Coronary artery (tissue), 2 donors: ENCODE data around the gene TNNI3.
"Not testable (repeated sequence)": the region's sequence is repeated elsewhere in the genome, so short reads cannot be mapped to it uniquely, and the experiment has no call there.

Experiments used
- DNase-seq: peaks from one replicate; pipeline ENCODE4 v3.0.0-alpha.2; 2017; ENCODE audit warnings: low spot score
- H3K27ac ChIP-seq, 2 donors: fragments of 200-600 bp; sonication (generic); one replicate each; pipeline ENCODE4 v1.5.1; 2016 to 2019
- H3K4me3 ChIP-seq: fragments of 200-600 bp; sonication (generic); 2 replicates; pipeline ENCODE4 v1.5.1; 2016; ENCODE audit warnings: mild to moderate bottlenecking, moderate library complexity
- TF ChIP-seq, protein P1 (sequence below): fragments of 200-600 bp; sonication (generic); IDR thresholded peaks from one replicate; pipeline ENCODE4 v1.5.1; 2019; ENCODE audit warnings: antibody characterized with exemption

Gene TNNI3

GRCh38 chr19:55160986-55161365 lies 3.4 kb upstream of the TNNI3 start:
- TF ChIP-seq, protein P1, sequence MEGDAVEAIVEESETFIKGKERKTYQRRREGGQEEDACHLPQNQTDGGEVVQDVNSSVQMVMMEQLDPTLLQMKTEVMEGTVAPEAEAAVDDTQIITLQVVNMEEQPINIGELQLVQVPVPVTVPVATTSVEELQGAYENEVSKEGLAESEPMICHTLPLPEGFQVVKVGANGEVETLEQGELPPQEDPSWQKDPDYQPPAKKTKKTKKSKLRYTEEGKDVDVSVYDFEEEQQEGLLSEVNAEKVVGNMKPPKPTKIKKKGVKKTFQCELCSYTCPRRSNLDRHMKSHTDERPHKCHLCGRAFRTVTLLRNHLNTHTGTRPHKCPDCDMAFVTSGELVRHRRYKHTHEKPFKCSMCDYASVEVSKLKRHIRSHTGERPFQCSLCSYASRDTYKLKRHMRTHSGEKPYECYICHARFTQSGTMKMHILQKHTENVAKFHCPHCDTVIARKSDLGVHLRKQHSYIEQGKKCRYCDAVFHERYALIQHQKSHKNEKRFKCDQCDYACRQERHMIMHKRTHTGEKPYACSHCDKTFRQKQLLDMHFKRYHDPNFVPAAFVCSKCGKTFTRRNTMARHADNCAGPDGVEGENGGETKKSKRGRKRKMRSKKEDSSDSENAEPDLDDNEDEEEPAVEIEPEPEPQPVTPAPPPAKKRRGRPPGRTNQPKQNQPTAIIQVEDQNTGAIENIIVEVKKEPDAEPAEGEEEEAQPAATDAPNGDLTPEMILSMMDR, result no peak
- no peak for DNase-seq
- H3K4me3 ChIP-seq, result peak overlapping the region; percentile 44

GRCh38 chr19:55160128-55160985 lies 2.8 kb upstream of the TNNI3 start:
- TF ChIP-seq, protein P1, result peak; percentile 39
- Histone ChIP-seq H3K27ac (no peak overlapping the region), H3K4me3 (peak overlapping the region; percentile 44)
- DNase-seq, result no peak

More at GRCh38 chr19:55160986-55161365, 3.4 kb upstream of the TNNI3 start:
- no peak overlapping the region for H3K27ac ChIP-seq

DNA sequence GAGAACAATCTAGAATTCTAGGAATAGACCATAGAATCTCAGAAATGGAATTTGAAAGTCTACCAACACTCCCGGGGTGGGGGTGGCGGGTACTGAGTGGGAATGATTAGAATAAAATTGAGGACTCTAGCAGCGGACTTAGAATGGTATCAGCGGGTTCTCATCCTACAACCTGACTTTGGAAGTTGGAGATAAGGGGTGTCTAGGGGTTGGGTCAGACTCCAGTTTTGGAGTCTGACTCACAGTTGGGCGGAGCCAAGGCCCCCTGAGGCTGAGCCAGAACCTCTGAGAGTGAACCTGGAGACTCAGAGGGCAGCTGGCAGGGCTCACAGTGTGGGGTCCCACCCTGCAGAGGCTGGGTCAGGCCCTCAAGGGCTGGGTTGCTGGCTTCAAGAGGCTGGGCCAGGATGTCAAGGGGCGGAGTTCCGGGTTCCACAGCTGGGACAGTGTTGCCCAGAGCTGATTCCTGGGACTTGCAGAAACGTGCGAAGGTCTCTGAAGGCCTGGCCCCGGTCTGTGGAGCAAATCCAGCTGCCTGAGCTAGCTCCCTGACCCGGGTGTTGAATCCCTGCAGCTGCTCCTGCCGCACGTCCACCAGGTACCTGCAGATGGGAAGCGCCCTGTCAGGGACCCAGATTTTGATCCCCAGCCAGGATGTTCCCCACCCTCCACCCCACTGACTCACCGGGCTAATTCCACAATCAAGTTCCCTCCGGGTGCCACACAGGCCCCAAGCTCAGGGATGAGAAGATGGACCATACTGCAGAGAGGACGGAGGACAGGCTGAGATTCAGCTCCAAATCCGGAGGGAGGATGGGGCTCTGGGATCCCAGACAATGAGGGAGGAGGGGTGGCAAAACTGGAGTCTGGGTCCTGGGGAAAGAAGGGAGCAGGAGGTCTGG lies 1.6 kb upstream of the TNNI3 start:
- DNase-seq, result no peak
- TF ChIP-seq, protein P1, result no peak
- H3K4me3 ChIP-seq, result no peak overlapping the region
- H3K27ac ChIP-seq, result no peak overlapping the region

DNA sequence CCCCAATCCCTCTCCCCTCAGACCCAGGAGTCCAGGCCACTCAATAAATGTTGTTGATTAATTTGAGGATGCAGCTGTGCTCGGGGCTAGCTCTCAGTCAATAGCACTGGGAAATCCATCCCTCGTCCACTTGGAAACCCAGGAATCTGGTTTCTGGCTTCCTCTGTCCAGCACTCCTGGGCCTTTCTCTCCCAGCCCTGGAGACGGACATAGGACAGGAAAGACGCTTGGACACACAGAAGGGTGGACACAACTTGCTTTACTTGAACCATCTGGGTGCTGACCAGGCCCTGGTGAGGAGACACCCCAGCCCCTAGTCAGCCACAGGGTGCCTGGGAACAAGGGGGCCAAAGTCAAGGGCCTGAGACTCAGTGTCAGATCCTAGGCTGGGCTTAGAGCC lies 891 bp upstream of the TNNI3 start:
- Histone ChIP-seq H3K4me3 (no peak overlapping the region), H3K27ac (no peak overlapping the region)
- DNase-seq, result no peak
- TF ChIP-seq, protein P1, result no peak

- no peak for DNase-seq
- TF ChIP-seq, protein P1, result no peak
- Histone ChIP-seq H3K27ac (no peak overlapping the region), H3K4me3 (no peak overlapping the region)
Observed at GRCh38 chr19:55156202-55157063, 1.1 kb downstream of the TNNI3 start.

GRCh38 chr19:55155784-55156183 lies 1.7 kb downstream of the TNNI3 start:
- not testable (repeated sequence) for H3K27ac ChIP-seq, DNase-seq, H3K4me3 ChIP-seq
